ENCODE data around the gene EFNB3.

DNA sequence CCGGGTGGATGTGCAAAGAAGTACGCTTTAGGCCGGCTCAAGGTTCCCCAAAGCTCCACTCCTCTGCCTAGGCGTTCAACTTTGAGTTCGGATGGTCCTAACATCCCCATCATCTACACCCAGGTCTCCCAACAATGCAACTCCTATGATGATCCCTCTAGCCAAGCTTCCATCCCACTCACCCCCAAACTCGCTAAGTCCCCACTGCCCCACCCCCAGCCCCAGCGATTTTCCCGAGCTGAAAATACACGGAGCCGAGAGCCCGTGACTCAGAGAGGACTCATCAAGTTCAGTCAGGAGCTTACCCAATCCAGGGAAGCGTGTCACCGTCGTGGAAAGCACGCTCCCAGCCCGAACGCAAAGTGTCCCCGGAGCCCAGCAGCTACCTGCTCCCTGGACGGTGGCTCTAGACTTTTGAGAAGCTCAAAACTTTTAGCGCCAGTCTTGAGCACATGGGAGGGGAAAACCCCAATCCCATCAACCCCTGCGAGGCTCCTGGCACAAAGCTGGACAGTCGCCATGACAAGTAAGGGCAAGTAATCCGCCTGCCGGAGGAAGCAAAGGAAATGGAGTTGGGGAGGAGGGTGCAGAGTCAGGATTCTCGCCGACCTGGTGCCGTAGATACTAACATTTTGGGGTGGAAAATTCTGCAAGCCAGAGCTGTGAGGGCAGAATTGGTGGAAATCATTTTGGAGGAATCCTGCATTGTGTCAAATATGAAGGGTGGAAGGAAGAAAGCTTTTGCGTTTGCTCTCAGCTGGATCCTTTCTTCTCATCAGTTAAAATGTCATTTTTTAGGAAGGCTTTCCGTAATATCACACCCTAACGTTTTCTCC is 17.7 kb upstream of the EFNB3 start, which contains the start of gene TP53:
- TF ChIP-seq CTCF (conservative IDR thresholded peaks at IDR 0.05 in 1 of 2, IDR thresholded peaks at IDR 0.05 in 1 of 2; ENCODE audit: extremely low read depth in 1 of 2, insufficient read depth in 1 of 2, low read depth in 1 of 2, low read length in 2 of 2): no peak
- TF ChIP-seq EZH2 (IDR thresholded peaks at IDR 0.05; ENCODE audit: borderline replicate concordance, low read length): no peak
